AG04450 (cell line): Measurements from ENCODE around the gene ZNF736. TPM values are rescaled to one million over a fixed set of nuclear protein-coding genes. Genes with fewer than 3 reads are reported as not detected.
A peak's percentile ranks its signal among the peaks of the same experiment; 100 is the strongest.
"Not testable (repeated sequence)": the region's sequence is repeated elsewhere in the genome, so short reads cannot be mapped to it uniquely, and the experiment has no call there.

Source experiments
- CTCF ChIA-PET: fragments of 300-600, 350-600 bp; formaldehyde crosslinking; extraction: SDS; loops from one replicate; lab custom pipeline; 2022; ENCODE audit warnings: antibody characterized with exemption, inconsistent platforms; lab: Charles Lee
- POLR2A ChIA-PET: fragments of 350-600 bp; formaldehyde crosslinking; extraction: SDS; loops from one replicate; lab custom pipeline; 2021; ENCODE audit warnings: antibody characterized with exemption, inconsistent platforms; lab: Yijun Ruan, JAX
- DNase-seq: peaks from one replicate; pipeline ENCODE4 v3.0.0-alpha.2; 2011; ENCODE audit warnings: low read depth, low spot score
- H3K27ac ChIP-seq: one replicate; pipeline ENCODE4 v1.5.1; 2012; ENCODE audit warnings: low read depth, low read length, control low read depth
- H3K27me3 ChIP-seq: one replicate; pipeline ENCODE4 v1.6.0; 2012; ENCODE audit warnings: low read length; ENCODE audit not compliant: control insufficient read depth, insufficient read depth
- H3K4me3 ChIP-seq: 2 replicates; pipeline ENCODE4 v1.5.1; 2011; ENCODE audit warnings: mild to moderate bottlenecking, low read depth, low read length, control low read depth
- H3K9me3 ChIP-seq: 2 replicates; pipeline ENCODE4 v1.5.1; 2012; ENCODE audit warnings: low read length; ENCODE audit not compliant: control insufficient read depth, insufficient read depth
- CTCF ChIP-seq: IDR thresholded peaks from 2 replicates; pipeline ENCODE4 v1.5.1; 2011; ENCODE audit warnings: low read depth, low read length, control low read depth, inconsistent platforms
- polyA minus RNA-seq: library from RNA; depleted of rRNA, polyadenylated mRNA; stranded (reverse); fragments of >200 nt; gene quantifications from 2 replicates; pipeline ENCODE4 v1.2.3, GENCODE V29; 2011; rRNA and poly(A)+ RNA removed
- polyA plus RNA-seq: library from polyadenylated mRNA; depleted of rRNA; stranded (reverse); fragments of >200 nt; gene quantifications from 2 replicates; pipeline ENCODE4 v1.2.3, GENCODE V29; 2011; rRNA removed

Gene ZNF736
- 4.9 and 5.1 TPM in 2 replicates for polyA plus RNA-seq
- polyA minus RNA-seq, result 10.9 and 14.5 TPM in 2 replicates

GRCh38 chr7:64313740-64314491 lies at the start of gene ZNF736:
TSS of gene ZNF736 (plus strand) at chr7:64313961. CDS start at chr7:64314151, 190 bp downstream.
- peak within 1 kb of the TSS; percentile 94 for H3K4me3 ChIP-seq
- DNase-seq, result peak; percentile 78
- TF ChIP-seq CTCF, result no peak
- CTCF ChIA-PET, result no interaction called here
- peak within 1 kb of the TSS; percentile 82 for H3K27ac ChIP-seq
- H3K27me3 ChIP-seq, result no peaks in the 10 kb centered on the region
- no peaks in the 10 kb centered on the region; the same call in 1 of the 2 replicates for H3K9me3 ChIP-seq
- POLR2A ChIA-PET, result no interaction called here

- DNase-seq, result no peak
- Histone ChIP-seq H3K9me3 (peaks cover 22% of the 10 kb centered on the region), H3K27ac (no peak overlapping the region), H3K4me3 (no peak overlapping the region), H3K27me3 (no peaks in the 10 kb centered on the region)
- CTCF ChIA-PET, result no interaction called here
- POLR2A ChIA-PET, result no interaction called here
- no peak for TF ChIP-seq CTCF
Observed at GRCh38 chr7:64266341-64266919, 47.3 kb upstream of the ZNF736 start.

GRCh38 chr7:64277630-64278029 lies 36.1 kb upstream of the ZNF736 start:
- POLR2A ChIA-PET, result no interaction called here
- Histone ChIP-seq H3K9me3 (peaks cover 7% of the 10 kb centered on the region), H3K27me3 (no peaks in the 10 kb centered on the region), H3K4me3 (no peak overlapping the region), H3K27ac (no peak overlapping the region)
- no peak for DNase-seq
- TF ChIP-seq CTCF, result no peak
- CTCF ChIA-PET, result no interaction called here

DNA sequence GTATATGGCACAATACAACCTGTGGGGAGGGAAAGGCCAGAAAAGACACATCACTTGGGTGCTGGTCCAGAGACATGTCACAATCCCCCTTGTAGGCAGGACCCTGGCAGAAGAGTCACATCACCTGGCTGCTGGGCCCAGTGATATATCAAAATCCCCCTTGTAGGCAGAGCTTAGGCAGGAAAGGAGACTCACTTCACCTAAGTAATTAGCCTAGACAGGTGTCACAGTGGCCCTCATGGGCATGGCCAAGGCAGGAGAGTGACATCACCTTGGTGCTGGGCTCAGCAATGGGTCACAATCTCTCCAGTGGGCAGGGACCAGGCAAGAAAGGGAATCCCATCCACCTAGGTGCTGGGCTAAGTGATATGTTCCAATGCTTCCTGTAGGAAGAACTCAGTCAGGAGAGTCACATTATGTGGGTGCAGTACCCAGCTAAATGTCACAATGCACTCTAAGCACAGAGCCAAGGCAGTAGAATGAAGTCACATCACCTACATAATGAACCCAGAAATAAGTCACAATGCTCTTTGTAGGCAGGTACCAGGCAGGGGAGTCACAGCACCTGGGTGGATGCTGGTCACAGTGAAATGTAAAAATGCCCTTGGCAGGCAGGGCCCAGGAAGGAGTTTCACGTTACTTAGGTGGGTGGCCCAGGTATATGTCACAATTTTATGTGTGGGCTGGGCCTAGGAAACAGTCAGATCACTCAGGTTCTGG lies 18.9 kb upstream of the ZNF736 start:
- Histone ChIP-seq H3K27ac (no peak overlapping the region), H3K4me3 (no peak overlapping the region), H3K9me3 (peaks cover 17% of the 10 kb centered on the region; the same call in 1 of the 2 replicates), H3K27me3 (no peaks in the 10 kb centered on the region)
- CTCF ChIA-PET, result no interaction called here
- no peak for TF ChIP-seq CTCF
- no peak for DNase-seq
- POLR2A ChIA-PET, result no interaction called here

GRCh38 chr7:64297418-64297817 lies 16.3 kb upstream of the ZNF736 start:
- CTCF ChIA-PET, H3K4me3 ChIP-seq, H3K27me3 ChIP-seq, H3K27ac ChIP-seq, DNase-seq, POLR2A ChIA-PET: not testable (repeated sequence)
- H3K9me3 ChIP-seq, result peaks cover 16% of the 10 kb centered on the region; the same call in 1 of the 2 replicates
